ENCODE measurements around the gene NGEF.

Gene NGEF

GRCh38 chr2:232984451-232985207, 28.4 kb downstream of the NGEF start:
- Histone ChIP-seq H4K12ac (ENCODE audit: low read depth, low read length) (no peak overlapping the region), H3K4me2 (ENCODE audit: low read length) (no peak overlapping the region), H3K4me1 (ENCODE audit: control insufficient read depth in 1 of 2, insufficient read depth in 2 of 2, low read length in 2 of 2) (peaks cover 31 to 33% of the 10 kb centered on the region in 2 experiments), H2AFZ (ENCODE audit: insufficient read depth, low read length, poor library complexity) (no peak overlapping the region), H3K23ac (ENCODE audit: low read length) (no peak overlapping the region), H3K79me1 (ENCODE audit: low read length) (peaks cover 11% of the 10 kb centered on the region), H3K14ac (ENCODE audit: low read length) (no peak overlapping the region), H3K36me3 (ENCODE audit: control insufficient read depth in 1 of 2, insufficient read depth in 2 of 2, low read length in 2 of 2) (no peaks in the 10 kb centered on the region), H3K18ac (ENCODE audit: low read length) (no peak overlapping the region), H3K27ac (ENCODE audit: low read depth, low read length) (no peak overlapping the region), H3K79me2 (ENCODE audit: control insufficient read depth, insufficient read depth, low read length, poor library complexity) (peaks cover 6% of the 10 kb centered on the region), H2BK12ac (ENCODE audit: low read length) (no peak overlapping the region), H3K9ac (ENCODE audit: low read length) (no peak overlapping the region), H2BK5ac (ENCODE audit: low read depth, low read length, poor library complexity) (no peak overlapping the region), H3K27me3 (ENCODE audit: insufficient read depth, low read length) (no peaks in the 10 kb centered on the region), H3K9me3 (ENCODE audit: insufficient read depth, low read depth, low read length) (no peaks in the 10 kb centered on the region), H2BK120ac (ENCODE audit: insufficient read depth, low read length, poor library complexity) (no peak overlapping the region), H4K8ac (ENCODE audit: low read depth, low read length) (no peak overlapping the region), H2AK5ac (ENCODE audit: low read length) (no peak overlapping the region), H3K4me3 (ENCODE audit: low read depth, low read length) (no peak overlapping the region), H4K91ac (ENCODE audit: low read depth, low read length) (no peak overlapping the region), H3K4ac (ENCODE audit: low read depth, low read length) (no peak overlapping the region)
- DNase-seq = no peak
- no CpG with 5 or more reads among the region's 15 CpGs for WGBS (ENCODE audit: extremely low coverage, insufficient coverage, insufficient read length)

DNA sequence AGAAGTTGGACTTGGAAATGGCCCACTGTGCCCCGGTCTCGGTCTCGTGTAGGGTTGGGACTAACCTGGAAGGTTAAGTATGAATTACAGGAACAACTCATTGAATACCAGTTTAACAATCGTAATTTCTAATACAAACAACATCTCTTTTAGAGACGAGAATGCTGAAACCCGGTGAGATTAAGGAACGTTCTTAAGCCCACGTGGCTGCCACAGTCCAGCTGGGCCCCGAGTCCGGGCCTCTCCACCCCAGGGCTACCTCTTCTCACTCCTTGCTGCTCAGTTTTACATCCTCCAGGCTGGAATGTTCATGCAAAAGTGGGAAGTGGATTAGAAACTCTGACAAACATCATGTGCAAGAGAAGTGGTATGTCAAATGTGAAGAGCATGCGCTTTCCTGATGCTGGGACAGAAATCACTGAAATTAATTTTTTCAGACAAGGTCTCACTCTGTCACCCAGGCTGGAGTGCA, 29.4 kb downstream of the NGEF start:
- no peaks in the 10 kb centered on the region for H3K9me3 ChIP-seq (ENCODE audit: insufficient read depth, low read depth, low read length)
- H4K8ac ChIP-seq (ENCODE audit: low read depth, low read length) = no peak overlapping the region
- H3K4me2 ChIP-seq (ENCODE audit: low read length) = no peak overlapping the region
- no peaks in the 10 kb centered on the region for H3K27me3 ChIP-seq (ENCODE audit: insufficient read depth, low read length)
- H2AK5ac ChIP-seq (ENCODE audit: low read length) = no peak overlapping the region
- peaks cover 31 to 33% of the 10 kb centered on the region in 2 experiments for H3K4me1 ChIP-seq (ENCODE audit: control insufficient read depth in 1 of 2, insufficient read depth in 2 of 2, low read length in 2 of 2)
- no peak for DNase-seq
- no peak overlapping the region for H3K18ac ChIP-seq (ENCODE audit: low read length)
- H4K91ac ChIP-seq (ENCODE audit: low read depth, low read length) = no peak overlapping the region
- peaks cover 6% of the 10 kb centered on the region for H3K79me2 ChIP-seq (ENCODE audit: control insufficient read depth, insufficient read depth, low read length, poor library complexity)
- no peak overlapping the region for H4K12ac ChIP-seq (ENCODE audit: low read depth, low read length)
- WGBS (ENCODE audit: extremely low coverage, insufficient coverage, insufficient read length) = no CpG with 5 or more reads among the region's 11 CpGs
- peak overlapping the region; percentile 79 for H2BK12ac ChIP-seq (ENCODE audit: low read length)
- H3K36me3 ChIP-seq (ENCODE audit: control insufficient read depth in 1 of 2, insufficient read depth in 2 of 2, low read length in 2 of 2) = no peaks in the 10 kb centered on the region
- no peak overlapping the region for H3K27ac ChIP-seq (ENCODE audit: low read depth, low read length)
- H2BK120ac ChIP-seq (ENCODE audit: insufficient read depth, low read length, poor library complexity) = no peak overlapping the region
- H3K4me3 ChIP-seq (ENCODE audit: low read depth, low read length) = no peak overlapping the region
- H2AFZ ChIP-seq (ENCODE audit: insufficient read depth, low read length, poor library complexity) = no peak overlapping the region
- no peak overlapping the region for H3K4ac ChIP-seq (ENCODE audit: low read depth, low read length)
- H3K79me1 ChIP-seq (ENCODE audit: low read length) = peaks cover 11% of the 10 kb centered on the region
- H2BK5ac ChIP-seq (ENCODE audit: low read depth, low read length, poor library complexity) = no peak overlapping the region
- no peak overlapping the region for H3K14ac ChIP-seq (ENCODE audit: low read length)
- no peak overlapping the region for H3K9ac ChIP-seq (ENCODE audit: low read length)
- no peak overlapping the region for H3K23ac ChIP-seq (ENCODE audit: low read length)

DNA sequence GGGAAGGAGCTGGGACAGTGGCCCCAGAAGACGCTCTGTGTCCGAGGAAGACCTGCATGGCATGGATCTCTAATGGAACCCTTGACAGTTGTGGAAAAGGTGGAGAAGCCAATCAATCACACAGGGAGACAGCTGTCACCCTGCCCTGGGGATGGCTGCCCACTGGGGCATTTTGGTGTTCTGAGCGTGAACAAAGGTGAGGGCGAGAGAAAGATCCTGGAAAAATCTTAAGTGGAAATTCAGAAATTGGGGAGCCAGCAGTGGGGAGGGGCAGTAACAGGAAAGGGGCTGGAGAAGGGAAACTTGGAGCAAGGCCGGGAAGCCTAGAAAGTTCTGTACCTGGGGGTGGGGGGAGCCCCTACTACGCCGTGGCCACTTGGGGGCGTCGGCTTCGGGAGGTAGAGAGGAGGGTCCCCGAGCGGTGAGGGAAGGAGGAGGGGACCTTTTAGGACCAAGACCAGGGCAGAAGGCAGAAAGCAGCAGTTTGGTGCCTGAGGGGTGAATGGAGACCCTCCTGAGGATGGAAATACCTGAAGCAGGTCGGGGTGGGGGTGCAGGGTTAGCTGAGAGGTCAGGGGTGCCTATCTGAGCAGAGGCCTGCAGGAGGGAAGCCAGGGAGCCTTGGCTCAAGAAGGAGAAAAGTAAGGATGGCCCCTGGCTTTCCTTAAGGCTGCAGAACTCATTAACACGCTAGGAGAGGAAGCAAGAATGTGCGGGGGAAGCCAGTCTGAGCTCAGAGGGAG, 30.0 kb downstream of the NGEF start:
- no peak for DNase-seq
- H2AFZ ChIP-seq (ENCODE audit: insufficient read depth, low read length, poor library complexity) = peak overlapping the region; percentile 30
- H3K9me3 ChIP-seq (ENCODE audit: insufficient read depth, low read depth, low read length) = no peaks in the 10 kb centered on the region
- no CpG with 5 or more reads among the region's 15 CpGs for WGBS (ENCODE audit: extremely low coverage, insufficient coverage, insufficient read length)
- no peak overlapping the region for H3K4me3 ChIP-seq (ENCODE audit: low read depth, low read length)
- H3K36me3 ChIP-seq (ENCODE audit: control insufficient read depth in 1 of 2, insufficient read depth in 2 of 2, low read length in 2 of 2) = no peaks in the 10 kb centered on the region
- H3K27ac ChIP-seq (ENCODE audit: low read depth, low read length) = no peak overlapping the region
- H3K4ac ChIP-seq (ENCODE audit: low read depth, low read length) = peak overlapping the region; percentile 9
- no peak overlapping the region for H3K4me2 ChIP-seq (ENCODE audit: low read length)
- H3K18ac ChIP-seq (ENCODE audit: low read length) = no peak overlapping the region
- H4K91ac ChIP-seq (ENCODE audit: low read depth, low read length) = peak overlapping the region; percentile 1
- peaks cover 31 to 33% of the 10 kb centered on the region in 2 experiments for H3K4me1 ChIP-seq (ENCODE audit: control insufficient read depth in 1 of 2, insufficient read depth in 2 of 2, low read length in 2 of 2)
- peak overlapping the region; percentile 8 for H4K12ac ChIP-seq (ENCODE audit: low read depth, low read length)
- no peak overlapping the region for H3K14ac ChIP-seq (ENCODE audit: low read length)
- no peak overlapping the region for H3K9ac ChIP-seq (ENCODE audit: low read length)
- H2BK120ac ChIP-seq (ENCODE audit: insufficient read depth, low read length, poor library complexity) = peak overlapping the region; percentile 10
- H3K79me1 ChIP-seq (ENCODE audit: low read length) = peaks cover 11% of the 10 kb centered on the region
- H3K79me2 ChIP-seq (ENCODE audit: control insufficient read depth, insufficient read depth, low read length, poor library complexity) = peaks cover 6% of the 10 kb centered on the region
- H3K23ac ChIP-seq (ENCODE audit: low read length) = no peak overlapping the region
- H2BK5ac ChIP-seq (ENCODE audit: low read depth, low read length, poor library complexity) = no peak overlapping the region
- H3K27me3 ChIP-seq (ENCODE audit: insufficient read depth, low read length) = no peaks in the 10 kb centered on the region
- H4K8ac ChIP-seq (ENCODE audit: low read depth, low read length) = no peak overlapping the region
- peak overlapping the region; percentile 79 for H2BK12ac ChIP-seq (ENCODE audit: low read length)
- H2AK5ac ChIP-seq (ENCODE audit: low read length) = no peak overlapping the region

- Histone ChIP-seq H3K18ac (ENCODE audit: low read length) (peak overlapping the region; percentile 84), H3K4me3 (ENCODE audit: low read depth, low read length) (no peak overlapping the region), H2BK120ac (ENCODE audit: insufficient read depth, low read length, poor library complexity) (peak overlapping the region; percentile 94), H3K23ac (ENCODE audit: low read length) (no peak overlapping the region), H3K4me2 (ENCODE audit: low read length) (peak overlapping the region; percentile 43), H4K8ac (ENCODE audit: low read depth, low read length) (peak overlapping the region; percentile 56), H3K9ac (ENCODE audit: low read length) (no peak overlapping the region), H3K36me3 (ENCODE audit: control insufficient read depth in 1 of 2, insufficient read depth in 2 of 2, low read length in 2 of 2) (no peaks in the 10 kb centered on the region), H4K91ac (ENCODE audit: low read depth, low read length) (peak overlapping the region; percentile 95), H3K27ac (ENCODE audit: low read depth, low read length) (peak overlapping the region; percentile 26), H2AFZ (ENCODE audit: insufficient read depth, low read length, poor library complexity) (peak overlapping the region; percentile 38), H3K27me3 (ENCODE audit: insufficient read depth, low read length) (no peaks in the 10 kb centered on the region), H3K79me2 (ENCODE audit: control insufficient read depth, insufficient read depth, low read length, poor library complexity) (peaks cover 6% of the 10 kb centered on the region), H3K14ac (ENCODE audit: low read length) (peak overlapping the region; percentile 81), H2BK12ac (ENCODE audit: low read length) (peak overlapping the region; percentile 88), H4K12ac (ENCODE audit: low read depth, low read length) (peak overlapping the region; percentile 32), H3K9me3 (ENCODE audit: insufficient read depth, low read depth, low read length) (no peaks in the 10 kb centered on the region), H3K4me1 (ENCODE audit: control insufficient read depth in 1 of 2, insufficient read depth in 2 of 2, low read length in 2 of 2) (peaks cover 29 to 30% of the 10 kb centered on the region in 2 experiments), H2AK5ac (ENCODE audit: low read length) (peak overlapping the region; percentile 95), H3K79me1 (ENCODE audit: low read length) (peaks cover 11% of the 10 kb centered on the region), H3K4ac (ENCODE audit: low read depth, low read length) (peak overlapping the region; percentile 73), H2BK5ac (ENCODE audit: low read depth, low read length, poor library complexity) (peak overlapping the region; percentile 75)
- WGBS (ENCODE audit: extremely low coverage, insufficient coverage, insufficient read length) = no CpG with 5 or more reads among the region's 5 CpGs
- DNase-seq = no peak
These were observed 31.2 kb downstream of the NGEF start for GRCh38 chr2:232981767-232982360.
